ENCODE data around the gene FEM1B.

The FEM1B gene

DNA sequence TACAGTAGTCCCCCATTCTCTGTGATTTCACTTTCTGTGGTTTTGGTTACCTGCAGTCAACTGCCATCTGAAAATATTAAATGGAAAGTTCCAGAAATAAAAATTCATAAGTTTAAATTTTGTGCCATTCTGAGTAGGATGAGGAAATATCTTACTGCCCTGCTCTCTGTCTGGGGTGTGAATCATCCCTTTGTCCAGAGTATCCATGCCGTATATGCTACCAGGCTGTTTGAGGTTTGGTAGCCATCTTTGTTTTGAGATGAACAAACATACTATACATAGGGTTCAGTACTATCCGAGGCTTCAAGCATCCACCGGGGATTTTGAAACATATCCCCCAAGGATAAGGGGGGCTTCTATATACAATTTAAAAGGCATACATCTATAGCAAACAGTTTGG lies 16.3 kb upstream of the FEM1B start:
- DNase-seq: no peak

DNA sequence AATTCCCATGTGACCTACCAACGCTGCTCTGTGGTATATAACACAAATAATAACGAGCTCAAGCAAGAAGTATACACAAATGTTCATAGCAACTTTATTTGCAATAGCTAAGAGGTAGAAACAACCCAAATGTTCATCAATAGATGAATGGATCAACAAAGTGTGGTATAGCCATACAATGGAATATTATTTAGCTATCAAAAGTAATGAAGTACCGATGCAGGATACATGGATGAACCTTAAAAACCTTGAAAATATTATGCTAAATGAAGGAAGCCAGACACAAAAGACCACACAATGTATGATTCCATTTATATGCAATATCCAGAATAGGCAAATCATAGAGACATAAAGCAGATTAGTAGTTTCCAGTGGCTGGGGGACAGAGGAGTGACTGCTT lies 15.6 kb upstream of the FEM1B start:
- DNase-seq: no peak

DNA sequence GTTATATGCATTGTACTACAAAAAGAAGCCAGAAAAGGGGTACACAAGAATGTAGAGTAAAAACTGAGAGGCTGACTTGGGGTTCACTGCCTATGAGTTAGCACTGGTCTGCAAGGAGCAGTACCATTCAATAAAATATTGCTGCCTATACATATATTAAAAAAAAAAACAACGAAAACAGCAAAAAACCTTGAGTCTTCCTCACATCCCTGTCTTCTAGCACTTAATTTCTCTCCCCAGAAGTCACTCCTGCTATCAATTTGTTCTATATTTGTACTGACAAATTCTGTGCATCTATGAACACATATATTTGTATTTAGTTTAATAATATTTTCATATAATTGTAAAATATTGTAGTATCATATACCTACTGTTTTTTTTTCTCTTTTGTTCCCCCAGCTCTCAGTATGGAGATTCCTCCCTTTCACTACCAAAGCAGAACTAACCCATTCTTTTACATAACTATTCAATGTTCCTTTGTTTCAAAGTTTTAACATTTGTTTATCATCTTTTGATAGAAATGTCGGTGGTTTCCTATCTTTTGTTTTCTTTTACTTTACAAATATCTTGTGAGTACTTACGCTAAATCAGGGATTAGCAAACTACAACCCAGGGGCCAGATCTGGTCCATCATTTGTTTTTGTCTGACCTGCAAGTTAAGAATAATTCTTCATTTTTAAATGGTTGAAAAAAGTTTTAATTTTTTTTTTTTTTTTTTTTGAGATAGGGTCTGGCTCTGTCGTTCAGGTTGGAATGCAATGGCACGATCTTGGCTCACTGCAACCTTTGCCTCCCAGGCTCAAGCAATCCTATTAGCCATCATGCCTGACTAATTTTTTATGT lies 14.8 kb upstream of the FEM1B start:
- no peak for DNase-seq

DNA sequence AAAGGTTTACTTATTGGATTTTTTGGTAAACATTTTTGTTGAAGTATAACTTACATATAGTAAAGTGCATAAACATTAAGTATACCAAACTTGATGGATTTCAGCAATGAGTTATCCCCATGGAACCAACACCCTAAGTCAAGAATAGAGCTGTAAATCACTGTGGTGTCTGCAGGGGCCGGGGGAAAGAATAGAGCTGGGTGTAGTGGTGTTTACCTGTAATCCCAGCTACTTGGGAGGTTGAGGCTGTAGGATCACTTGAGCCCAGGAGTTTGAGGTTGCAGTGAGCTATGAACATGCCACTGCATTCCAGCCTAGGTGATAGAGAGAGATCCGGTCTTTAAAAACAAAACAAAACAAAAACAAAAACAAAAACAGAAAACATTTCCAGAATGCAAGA lies 13.3 kb upstream of the FEM1B start:
- no peak for DNase-seq

DNA sequence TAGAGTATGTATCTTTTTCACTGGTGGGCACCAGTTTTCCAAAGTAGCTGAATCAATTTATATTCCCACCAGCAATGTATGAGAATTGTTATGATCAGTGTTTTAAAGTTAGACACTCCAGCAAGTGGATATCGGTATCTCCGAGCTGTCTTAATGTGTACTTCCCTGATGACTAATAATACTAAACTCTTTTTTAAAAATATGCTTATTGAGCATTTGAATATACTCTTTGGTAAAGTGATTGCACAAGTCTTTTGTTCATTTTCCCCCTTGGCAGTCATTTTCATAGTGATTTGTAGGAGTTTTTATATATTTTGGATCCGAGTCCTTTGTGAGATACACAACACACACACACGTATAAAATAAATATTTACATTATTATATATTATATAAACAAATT lies 12.5 kb upstream of the FEM1B start:
- no peak for DNase-seq

DNA sequence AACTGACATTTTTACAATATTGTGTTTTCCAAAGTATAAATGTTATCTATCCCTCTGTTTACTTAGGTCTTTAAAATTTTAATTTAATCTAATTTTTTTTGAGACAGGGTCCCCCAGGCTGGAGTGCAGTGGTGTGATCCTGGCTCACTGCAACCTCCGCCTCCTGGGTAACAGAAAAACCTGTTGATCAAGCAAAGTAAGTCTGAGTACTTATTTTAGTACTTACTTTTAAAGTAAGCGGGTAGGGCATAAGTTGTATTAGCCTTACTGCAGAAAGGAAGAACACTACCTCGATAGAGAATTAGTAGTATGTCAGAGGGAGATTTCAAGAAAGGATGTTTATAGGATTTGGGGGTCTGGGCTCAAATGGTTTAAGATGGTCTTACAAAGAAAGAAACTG lies 11.9 kb upstream of the FEM1B start:
- no peak for DNase-seq

DNA sequence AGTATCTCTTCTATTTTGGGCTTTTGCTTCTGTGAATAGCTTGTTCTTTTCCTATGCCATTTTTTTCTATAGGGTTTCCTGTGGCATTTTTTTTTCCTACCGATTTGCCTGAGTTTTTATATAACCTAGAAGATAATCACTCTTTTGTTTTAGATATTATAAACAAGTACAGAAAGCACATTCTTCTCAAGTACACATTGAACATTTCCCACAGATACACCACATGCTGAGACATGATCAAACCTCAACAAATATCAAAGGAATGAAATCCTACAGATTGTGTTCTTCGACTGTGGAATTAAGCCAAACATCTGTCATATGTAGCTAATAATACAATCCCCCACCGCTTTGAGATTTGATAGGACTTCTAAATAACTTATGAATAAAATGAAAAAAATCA lies 9.1 kb upstream of the FEM1B start:
- no peak for DNase-seq

DNA sequence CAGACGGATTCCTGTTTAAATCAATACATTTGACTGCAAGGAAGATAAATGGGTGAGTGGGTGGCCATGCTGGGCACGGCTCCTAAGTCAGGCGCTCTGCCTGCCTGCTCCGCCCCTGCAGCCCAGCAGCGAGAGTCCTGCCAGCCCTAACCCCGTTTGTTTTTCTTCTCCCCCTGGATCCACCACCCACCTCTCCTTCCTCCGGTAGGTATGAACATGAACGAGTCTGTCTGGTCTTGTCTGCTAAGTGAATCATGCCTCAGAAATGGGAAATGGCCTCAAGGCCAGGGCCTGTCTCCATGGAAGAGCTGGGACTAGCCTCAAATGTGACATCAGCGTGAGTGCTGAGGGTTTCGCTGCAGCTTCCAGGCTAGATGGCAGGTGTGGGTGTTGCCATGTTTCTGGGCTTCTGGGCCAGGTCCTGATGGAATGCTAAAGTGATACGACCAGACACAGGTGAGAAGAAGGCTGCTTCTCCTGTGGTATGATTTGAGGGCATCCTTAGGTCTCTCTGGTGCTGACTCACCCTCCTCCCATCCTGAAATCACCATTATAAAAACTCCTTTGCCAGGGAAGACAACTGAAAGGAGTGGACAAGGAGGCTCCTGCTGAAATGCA lies 5.6 kb upstream of the FEM1B start:
- DNase-seq: no peak

DNA sequence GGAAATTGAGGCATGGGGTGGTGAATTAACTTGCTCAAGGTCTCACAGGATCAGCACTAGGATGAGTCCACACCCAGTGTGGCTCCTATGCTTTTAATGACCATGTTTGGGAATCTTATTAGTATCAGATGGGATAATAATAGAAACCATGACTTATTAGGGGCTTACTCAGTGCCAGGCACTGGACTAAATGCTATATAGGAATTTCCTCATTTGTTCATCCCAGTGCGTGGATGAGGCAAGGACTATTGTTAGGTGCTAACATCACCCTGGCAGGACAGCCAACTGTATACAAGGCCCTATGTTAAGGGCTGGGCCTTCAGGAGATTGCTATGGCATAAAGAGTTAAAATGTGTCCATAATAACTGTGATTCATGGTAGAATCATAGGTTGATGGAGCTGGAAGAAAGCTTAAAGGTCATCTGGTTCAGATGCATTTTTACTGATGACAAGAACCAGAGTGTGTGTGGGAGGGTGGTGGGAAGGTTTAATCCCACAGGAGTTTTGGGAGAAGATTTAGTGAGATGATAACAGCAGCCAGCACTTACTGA lies 4.7 kb upstream of the FEM1B start:
- no peak for DNase-seq

DNA sequence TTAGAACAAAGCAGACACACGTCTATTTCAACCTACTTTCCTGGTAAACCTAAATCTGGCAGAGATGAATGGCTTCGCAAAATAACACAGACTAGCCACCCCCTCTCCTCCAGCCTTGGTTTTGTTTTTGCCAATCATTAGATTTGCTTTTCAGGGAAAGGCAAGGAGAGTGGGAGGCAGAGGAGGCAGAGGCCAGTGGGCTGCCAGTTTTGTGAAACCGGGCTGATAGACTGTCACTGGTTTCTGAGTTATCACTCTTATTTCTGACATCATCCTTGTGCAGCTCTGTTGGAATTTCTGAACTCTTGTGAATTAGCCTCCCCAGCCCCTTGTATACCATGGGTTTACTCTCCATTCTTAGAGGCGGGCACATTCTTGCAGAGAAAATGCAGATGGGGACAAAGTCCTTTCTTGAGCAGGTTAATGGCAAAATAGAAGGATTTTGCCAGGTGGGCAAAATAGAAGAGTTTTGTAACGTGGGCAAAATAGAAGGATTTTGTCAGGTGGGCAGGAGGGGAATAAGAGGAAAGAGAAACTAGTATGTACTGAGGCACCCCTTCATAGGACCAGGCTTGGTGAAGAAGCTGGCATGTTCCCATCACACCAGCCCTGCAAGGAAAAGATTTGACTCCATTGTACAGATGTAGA lies 3.2 kb upstream of the FEM1B start:
- DNase-seq: no peak

DNA sequence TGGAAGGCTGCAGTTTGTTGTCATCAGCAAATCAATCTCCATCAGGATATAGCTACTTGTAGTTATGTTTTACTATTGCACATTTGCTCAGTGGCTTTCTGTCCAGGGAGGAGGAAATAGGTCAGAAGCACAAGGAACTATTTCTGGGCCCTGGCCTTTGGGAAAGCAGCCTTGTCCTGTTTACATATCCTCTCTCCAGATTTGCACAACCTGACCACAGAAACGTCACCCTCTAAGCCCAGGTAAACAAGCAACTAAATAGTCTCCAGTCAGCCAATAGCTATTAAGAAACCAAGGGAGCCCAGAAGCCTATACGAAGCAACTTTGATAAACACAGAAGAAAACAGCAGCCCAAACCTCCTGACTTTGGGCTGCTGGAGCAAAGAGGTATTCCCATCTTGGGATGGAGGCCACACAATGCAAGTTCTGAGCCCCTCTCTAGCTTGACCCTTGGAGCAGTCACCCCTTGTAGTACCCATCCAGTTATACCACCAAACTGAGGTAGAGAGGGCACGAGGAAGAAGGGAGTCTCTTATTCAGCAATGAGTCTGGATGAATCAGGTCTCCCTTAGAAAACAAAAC lies 2.3 kb upstream of the FEM1B start:
- no peak for DNase-seq

DNA sequence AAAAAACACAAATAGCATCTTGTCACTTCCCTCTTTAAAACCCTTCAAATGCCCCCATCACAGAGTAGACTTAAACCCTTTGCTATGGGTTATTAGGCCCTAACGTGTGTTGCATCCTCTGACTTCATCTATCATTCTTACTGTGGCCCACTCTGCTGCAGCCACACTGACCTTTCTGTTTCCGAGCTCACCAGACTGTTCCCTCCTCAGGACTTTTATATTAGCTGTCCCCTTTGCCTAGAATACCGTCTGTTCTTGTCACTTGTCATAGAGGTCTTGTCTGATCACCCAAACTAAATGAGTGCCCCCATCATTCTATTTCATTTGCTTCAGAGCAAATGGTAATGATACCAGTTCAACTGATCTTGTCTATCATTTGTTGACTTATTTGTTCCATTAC lies 877 bp upstream of the FEM1B start:
- DNase-seq: no peak

DNA sequence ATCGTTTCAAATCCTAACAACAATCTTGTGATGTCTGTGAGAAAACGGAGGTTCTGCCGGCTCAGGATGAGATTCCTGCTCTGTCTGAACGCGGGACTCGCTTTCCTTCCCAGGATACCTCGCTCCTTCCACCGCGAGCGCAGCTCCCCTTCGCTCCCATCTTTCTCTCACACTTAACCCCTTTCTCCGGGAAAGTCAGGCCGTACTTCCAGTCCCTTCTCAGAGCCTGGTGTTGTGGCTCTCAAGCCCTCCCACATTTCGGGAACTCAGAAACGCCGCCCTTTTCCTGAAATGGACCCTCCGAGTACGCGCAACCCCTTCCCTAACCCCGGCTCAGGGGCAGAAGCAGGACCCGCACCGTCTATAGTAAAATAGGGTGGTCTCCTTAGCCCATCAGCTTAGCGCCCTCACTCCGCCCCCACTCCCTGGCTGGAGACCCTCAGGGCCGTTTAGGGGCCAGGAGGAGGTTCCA lies 378 bp upstream of the FEM1B start:
- DNase-seq: no peak

DNA sequence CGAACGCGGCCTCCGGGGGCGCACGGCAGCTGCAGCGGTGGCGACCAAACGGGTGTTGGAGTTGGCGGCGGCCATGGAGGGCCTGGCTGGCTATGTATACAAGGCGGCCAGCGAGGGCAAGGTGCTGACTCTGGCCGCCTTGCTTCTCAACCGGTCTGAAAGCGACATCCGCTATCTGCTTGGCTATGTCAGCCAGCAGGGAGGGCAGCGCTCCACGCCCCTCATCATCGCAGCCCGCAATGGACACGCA lies 725 bp downstream of the FEM1B start:
- peak; percentile 78 for DNase-seq

DNA sequence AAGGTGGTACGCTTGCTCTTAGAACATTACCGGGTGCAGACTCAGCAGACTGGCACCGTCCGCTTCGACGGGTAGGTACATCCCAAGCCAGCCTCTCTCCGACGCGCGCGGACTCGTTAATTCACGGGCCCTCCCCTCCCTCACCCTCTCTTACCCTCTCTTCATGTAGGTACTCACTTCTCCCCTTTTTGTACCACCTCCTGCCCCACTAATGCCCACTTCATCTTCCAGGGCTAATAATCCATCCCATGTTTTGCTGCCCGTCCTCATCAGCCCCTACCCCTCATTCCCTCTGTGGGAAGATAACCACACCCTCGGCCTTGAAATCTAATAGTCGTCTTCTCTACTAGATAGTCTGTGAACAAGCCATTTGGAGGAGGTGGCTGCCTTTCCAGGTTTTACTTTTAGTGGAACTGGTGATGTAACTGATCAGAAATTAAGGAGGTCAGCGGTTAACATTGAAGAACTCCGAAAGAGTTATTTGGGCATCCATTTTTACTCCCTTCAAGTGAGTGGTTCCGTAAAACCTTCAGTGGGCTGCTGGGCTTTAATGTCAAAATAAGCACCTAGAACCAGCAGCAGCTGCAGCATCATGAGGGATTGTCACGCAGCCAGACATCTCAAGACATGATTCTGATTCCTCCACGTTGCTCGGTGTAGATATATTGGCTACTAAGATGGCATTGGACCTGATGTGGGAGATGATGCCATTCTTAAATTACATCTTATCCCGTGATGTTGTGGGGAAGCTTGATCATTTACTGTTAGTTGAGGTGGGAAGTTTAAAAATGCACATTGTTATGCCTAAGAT lies 1.3 kb downstream of the FEM1B start:
- no peak for DNase-seq

DNA sequence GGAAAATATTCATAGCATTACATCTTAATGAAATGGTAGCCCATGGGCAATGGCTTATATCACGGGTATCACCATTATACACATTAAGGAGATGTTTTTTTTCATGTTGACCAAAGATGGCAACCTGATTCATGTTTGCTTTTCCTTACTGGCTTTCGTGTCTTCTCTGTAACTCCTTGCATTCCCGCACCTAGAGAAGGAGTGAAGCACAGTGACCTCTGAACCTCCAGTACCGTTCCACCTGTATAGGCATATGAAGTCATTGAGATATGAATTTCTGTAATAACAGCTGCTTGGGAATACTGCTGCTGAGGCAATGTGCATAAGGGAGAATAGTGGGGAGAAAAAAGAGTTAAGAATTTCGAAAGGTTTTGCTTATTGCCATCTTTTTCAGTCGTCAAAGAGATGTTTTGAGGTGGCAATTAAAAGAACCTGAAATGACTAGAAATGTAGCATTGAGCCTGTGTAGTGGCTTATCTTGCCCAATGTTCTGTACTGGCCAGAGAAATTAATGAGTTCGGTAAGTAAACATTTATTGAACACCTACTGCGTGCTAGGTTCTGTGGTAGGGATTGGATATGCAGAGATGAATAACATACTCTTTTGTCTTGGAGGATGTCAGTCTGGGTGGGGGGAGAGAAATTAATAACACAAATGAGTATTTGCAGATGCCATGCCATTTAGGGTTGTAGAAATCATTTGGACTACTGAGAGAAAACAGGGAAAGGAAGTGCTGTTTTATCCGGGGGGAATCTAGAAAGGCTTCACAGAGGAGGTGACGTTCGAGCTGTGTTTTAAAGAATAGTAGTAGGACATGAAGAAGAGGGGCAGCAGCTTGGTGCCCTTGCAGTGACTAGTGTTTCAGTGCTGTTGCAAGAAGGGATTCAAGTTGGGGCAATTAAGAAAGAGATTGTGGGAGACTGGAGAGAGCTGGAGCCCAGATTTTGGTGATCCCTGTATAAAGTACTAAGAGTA lies 2.5 kb downstream of the FEM1B start:
- no peak for DNase-seq

DNA sequence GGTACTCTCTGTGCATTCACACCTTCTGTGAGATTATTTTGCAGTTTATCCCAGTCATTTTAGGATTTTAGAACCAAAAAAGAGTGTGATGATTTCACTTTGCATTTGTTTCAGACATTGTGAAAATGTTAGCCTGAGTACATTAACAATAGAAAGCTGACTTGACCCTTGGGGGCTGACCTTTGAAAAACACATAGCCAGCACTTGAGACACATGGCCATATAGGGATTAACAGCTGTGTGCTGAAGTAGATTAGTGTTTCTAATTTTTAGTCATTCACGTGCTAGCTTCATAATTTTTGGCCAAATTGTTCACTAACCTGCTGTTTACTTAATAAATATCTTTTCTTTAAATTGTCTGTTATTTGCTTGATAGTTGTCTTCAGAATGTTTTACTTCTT lies 3.5 kb downstream of the FEM1B start:
- DNase-seq: no peak

DNA sequence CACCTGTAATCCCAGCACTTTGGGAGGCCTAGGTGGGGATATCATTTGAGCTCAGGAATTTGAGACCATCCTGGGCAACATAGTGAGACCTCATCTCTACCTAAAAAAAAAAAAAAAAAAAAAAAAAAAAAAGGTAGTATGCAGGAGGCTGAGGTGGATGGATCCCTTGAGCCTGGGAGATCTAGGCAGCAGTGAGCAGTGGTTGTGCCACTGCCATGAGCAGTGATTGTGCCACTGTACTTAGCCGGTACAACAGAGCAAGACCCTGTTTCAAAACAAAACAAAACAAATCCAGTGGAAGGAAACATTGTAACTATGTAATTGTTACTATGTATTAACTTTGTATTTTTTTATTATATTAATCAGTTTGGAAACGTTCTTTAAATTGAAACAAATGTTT lies 5.9 kb downstream of the FEM1B start:
- no peak for DNase-seq

DNA sequence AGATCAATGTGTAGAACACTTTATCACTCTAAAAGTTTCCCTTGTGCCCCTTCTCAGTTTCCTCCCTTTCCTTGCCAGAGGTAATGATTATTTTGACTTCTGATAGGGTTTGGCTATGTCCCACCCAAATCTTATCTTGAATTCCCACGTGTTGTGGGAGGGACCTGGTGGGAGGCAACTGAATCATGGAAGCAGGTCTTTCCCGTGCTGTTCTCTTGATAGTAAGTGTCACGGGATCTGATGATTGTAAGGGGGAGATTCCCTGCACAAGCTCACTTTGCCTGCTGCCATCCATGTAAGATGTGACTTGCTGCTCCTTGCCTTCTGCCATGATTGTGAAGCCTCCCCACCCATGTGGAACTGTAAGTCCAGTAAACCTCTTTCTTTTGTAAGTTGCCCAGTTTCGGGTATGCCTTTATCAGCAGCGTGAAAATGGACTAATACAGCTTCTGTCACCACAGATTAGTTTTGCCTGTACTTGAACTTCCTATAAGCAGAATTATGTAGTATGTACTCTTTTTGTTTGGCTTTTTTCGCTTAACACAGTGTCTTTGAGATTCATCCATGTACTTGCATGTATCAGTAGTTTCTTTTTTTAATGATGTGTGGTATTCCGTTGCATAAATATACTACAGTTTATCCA lies 7.2 kb downstream of the FEM1B start:
- no peak for DNase-seq

DNA sequence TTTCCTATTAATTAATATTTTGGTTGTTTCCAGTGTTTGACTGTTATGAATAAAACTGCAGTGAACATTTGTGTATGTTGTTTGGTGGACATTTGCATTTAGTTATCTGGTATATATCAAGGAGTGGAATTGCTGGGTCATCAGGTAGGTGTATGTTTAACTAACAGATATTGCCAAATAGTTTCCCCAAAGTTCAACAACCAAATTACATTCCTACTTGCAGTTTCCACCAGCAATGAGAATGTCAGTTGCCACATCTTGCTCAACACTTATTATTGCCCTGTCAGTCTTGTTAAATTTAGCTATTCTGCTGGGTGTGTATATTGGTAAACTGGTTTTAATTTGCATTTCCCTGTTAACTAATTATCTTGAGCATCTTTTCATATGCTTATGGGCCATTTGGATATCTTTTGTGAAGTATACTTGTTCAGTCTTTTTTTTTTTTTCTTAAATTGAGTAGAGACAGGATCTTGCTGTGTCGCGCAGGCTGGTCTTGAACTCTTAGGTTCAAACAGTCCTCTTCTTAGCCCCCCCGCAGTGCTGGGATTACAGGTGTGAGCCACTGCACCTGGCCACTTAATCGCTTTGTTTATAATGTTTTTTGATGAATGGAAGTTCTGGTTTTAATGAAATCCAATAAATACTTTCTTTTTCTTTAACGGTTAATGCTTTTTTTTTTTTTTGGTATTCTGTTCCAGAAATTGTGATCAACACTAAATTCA lies 7.9 kb downstream of the FEM1B start:
- DNase-seq: no peak

All from stimulated activated CD8-positive, alpha-beta memory T cell treated with anti-CD3 and anti-CD28 coated beads, Interleukin-4, amount 100 ng/mL, for 48 hours (primary cell).